Measurements from ENCODE around the gene TMEM8B.
"Not testable (repeated sequence)": the region's sequence is repeated elsewhere in the genome, so short reads cannot be mapped to it uniquely, and the experiment has no call there.

The TMEM8B gene

GRCh38 chr9:35882996-35883395 lies 54.0 kb downstream of the TMEM8B start:
- Histone ChIP-seq H3K4me2 (ENCODE audit: low read depth, low read length, poor library complexity, severe bottlenecking) (no peak overlapping the region), H2AFZ (ENCODE audit: low read length) (peak overlapping the region; percentile 52; the same call in 1 of the 2 replicates)
- TF ChIP-seq EZH2phosphoT487 (IDR thresholded peaks at IDR 0.05; ENCODE audit: borderline replicate concordance) (no peak), CTCF (conservative IDR thresholded peaks at IDR 0.05; ENCODE audit: low read length) (no peak)

GRCh38 chr9:35884908-35885307 lies 55.9 kb downstream of the TMEM8B start:
- not testable (repeated sequence) for H3K9ac ChIP-seq (ENCODE audit: low read depth, low read length, poor library complexity, severe bottlenecking)

More at GRCh38 chr9:35882996-35883395, 54.0 kb downstream of the TMEM8B start:
- Histone ChIP-seq H3K9me3 (ENCODE audit: insufficient read depth, low read depth, low read length) (no peaks in the 10 kb centered on the region), H3K4me3 (ENCODE audit: low read length, poor library complexity, severe bottlenecking) (no peak overlapping the region), H3K36me3 (ENCODE audit: insufficient read depth, low read length) (no peaks in the 10 kb centered on the region), H4K20me1 (ENCODE audit: insufficient read depth, low read length, poor library complexity, severe bottlenecking) (no peaks in the 10 kb centered on the region), H3F3A (ENCODE audit: low read depth) (no peaks in the 10 kb centered on the region), H3K79me2 (ENCODE audit: insufficient read depth, low read length) (no peaks in the 10 kb centered on the region), H3K27me3 (ENCODE audit: insufficient read depth, low read length, poor library complexity, severe bottlenecking) (no peaks in the 10 kb centered on the region), H3K9ac (ENCODE audit: low read depth, low read length, poor library complexity, severe bottlenecking) (no peak overlapping the region), H3K4me1 (ENCODE audit: insufficient read depth, low read length, poor library complexity, severe bottlenecking) (no peaks in the 10 kb centered on the region), H3K9me2 (replicated peaks; ENCODE audit: low read depth, low read length) (no peaks in the 10 kb centered on the region)

GRCh38 chr9:35891646-35892045 lies 62.6 kb downstream of the TMEM8B start:
- H3K4me2 ChIP-seq (ENCODE audit: low read depth, low read length, poor library complexity, severe bottlenecking) = no peak overlapping the region
- no peaks in the 10 kb centered on the region for H3F3A ChIP-seq (ENCODE audit: low read depth)
- TF ChIP-seq EZH2phosphoT487 (IDR thresholded peaks at IDR 0.05; ENCODE audit: borderline replicate concordance) = no peak
- no peak for TF ChIP-seq CTCF (conservative IDR thresholded peaks at IDR 0.05; ENCODE audit: low read length)
- no peaks in the 10 kb centered on the region for H3K36me3 ChIP-seq (ENCODE audit: insufficient read depth, low read length)
- H3K9me2 ChIP-seq (replicated peaks; ENCODE audit: low read depth, low read length) = no peaks in the 10 kb centered on the region
- H2AFZ ChIP-seq (ENCODE audit: low read length) = no peak overlapping the region
- no peaks in the 10 kb centered on the region for H3K9me3 ChIP-seq (ENCODE audit: insufficient read depth, low read depth, low read length)
- H3K79me2 ChIP-seq (ENCODE audit: insufficient read depth, low read length) = no peaks in the 10 kb centered on the region
- H3K4me3 ChIP-seq (ENCODE audit: low read length, poor library complexity, severe bottlenecking) = no peak overlapping the region
- H3K4me1 ChIP-seq (ENCODE audit: insufficient read depth, low read length, poor library complexity, severe bottlenecking) = no peaks in the 10 kb centered on the region
- no peaks in the 10 kb centered on the region for H3K27me3 ChIP-seq (ENCODE audit: insufficient read depth, low read length, poor library complexity, severe bottlenecking)
- H3K9ac ChIP-seq (ENCODE audit: low read depth, low read length, poor library complexity, severe bottlenecking) = no peak overlapping the region
- H4K20me1 ChIP-seq (ENCODE audit: insufficient read depth, low read length, poor library complexity, severe bottlenecking) = no peaks in the 10 kb centered on the region

More at GRCh38 chr9:35884908-35885307, 55.9 kb downstream of the TMEM8B start:
- not testable (repeated sequence) for H3K9me3 ChIP-seq (ENCODE audit: insufficient read depth, low read depth, low read length); H3K9me2 ChIP-seq (replicated peaks; ENCODE audit: low read depth, low read length); H3K27me3 ChIP-seq (ENCODE audit: insufficient read depth, low read length, poor library complexity, severe bottlenecking); H2AFZ ChIP-seq (ENCODE audit: low read length); H3K4me1 ChIP-seq (ENCODE audit: insufficient read depth, low read length, poor library complexity, severe bottlenecking); H3K79me2 ChIP-seq (ENCODE audit: insufficient read depth, low read length); H3K36me3 ChIP-seq (ENCODE audit: insufficient read depth, low read length); H3F3A ChIP-seq (ENCODE audit: low read depth); H3K4me3 ChIP-seq (ENCODE audit: low read length, poor library complexity, severe bottlenecking); H4K20me1 ChIP-seq (ENCODE audit: insufficient read depth, low read length, poor library complexity, severe bottlenecking); H3K4me2 ChIP-seq (ENCODE audit: low read depth, low read length, poor library complexity, severe bottlenecking)

GRCh38 chr9:35892051-35892450 lies 63.0 kb downstream of the TMEM8B start:
- Histone ChIP-seq H3K36me3 (ENCODE audit: insufficient read depth, low read length) (no peaks in the 10 kb centered on the region), H3K4me2 (ENCODE audit: low read depth, low read length, poor library complexity, severe bottlenecking) (no peak overlapping the region), H4K20me1 (ENCODE audit: insufficient read depth, low read length, poor library complexity, severe bottlenecking) (no peaks in the 10 kb centered on the region), H3K79me2 (ENCODE audit: insufficient read depth, low read length) (no peaks in the 10 kb centered on the region), H2AFZ (ENCODE audit: low read length) (no peak overlapping the region), H3K9me2 (replicated peaks; ENCODE audit: low read depth, low read length) (no peaks in the 10 kb centered on the region), H3K4me1 (ENCODE audit: insufficient read depth, low read length, poor library complexity, severe bottlenecking) (no peaks in the 10 kb centered on the region), H3K27me3 (ENCODE audit: insufficient read depth, low read length, poor library complexity, severe bottlenecking) (no peaks in the 10 kb centered on the region), H3K4me3 (ENCODE audit: low read length, poor library complexity, severe bottlenecking) (no peak overlapping the region), H3F3A (ENCODE audit: low read depth) (no peaks in the 10 kb centered on the region), H3K9ac (ENCODE audit: low read depth, low read length, poor library complexity, severe bottlenecking) (no peak overlapping the region), H3K9me3 (ENCODE audit: insufficient read depth, low read depth, low read length) (no peaks in the 10 kb centered on the region)
- TF ChIP-seq EZH2phosphoT487 (IDR thresholded peaks at IDR 0.05; ENCODE audit: borderline replicate concordance) = no peak
- TF ChIP-seq CTCF (conservative IDR thresholded peaks at IDR 0.05; ENCODE audit: low read length) = no peak

Data from Loucy (cell line).